Tibial nerve (tissue), 4 donors: ENCODE results near the gene HAUS3. TPM values are rescaled to one million over a fixed set of nuclear protein-coding genes. Genes with fewer than 3 reads are reported as not detected.
"Not testable (repeated sequence)": the region's sequence is repeated elsewhere in the genome, so short reads cannot be mapped to it uniquely, and the experiment has no call there.

Experiments used
- DNase-seq, 2 donors: peaks; one replicate each; pipeline ENCODE4 v3.0.0-alpha.2; 2019; ENCODE audit warnings: low spot score in 2 of 2
- H3K27ac ChIP-seq, 4 donors: fragments of 200-600 bp; sonication (generic) in 3 of 4; one replicate each; pipeline ENCODE4 v1.5.1; 2017 to 2019; ENCODE audit warnings: mild to moderate bottlenecking in 1 of 4
- H3K27me3 ChIP-seq, 2 donors: fragments of 200-600 bp; sonication (generic) in 1 of 2; one replicate each; pipeline versions ENCODE4 v1.5.1 to v1.6.0; 2017 to 2019
- H3K36me3 ChIP-seq, 3 donors: fragments of 200-600 bp; sonication (generic); one replicate each; pipeline ENCODE4 v1.5.1; 2018 to 2019
- H3K4me1 ChIP-seq, 4 donors: fragments of 200-600 bp; sonication (generic) in 3 of 4; one replicate each; pipeline ENCODE4 v1.5.1; 2017 to 2019
- H3K4me3 ChIP-seq, 4 donors: fragments of 200-600 bp; sonication (generic) in 3 of 4; one replicate each; pipeline ENCODE4 v1.5.1; 2017 to 2019; ENCODE audit warnings: mild to moderate bottlenecking in 1 of 4, moderate library complexity in 1 of 4
- H3K9me3 ChIP-seq, 4 donors: fragments of 200-600 bp; sonication (generic) in 3 of 4; one replicate each; pipeline ENCODE4 v1.5.1; 2017 to 2019
- CTCF ChIP-seq, 5 experiments: fragments of 200-600 bp in 3 of 5; fragments of 450-650 bp in 2 of 5; sonication (generic) in 3 of 5; IDR thresholded peaks; one replicate each; pipeline ENCODE4 v1.5.1; 2016 to 2019; ENCODE audit warnings: antibody characterized with exemption in 5 of 5, mild to moderate bottlenecking in 3 of 5, moderate library complexity in 2 of 5
- EP300 ChIP-seq, 2 donors: sonication (generic); formaldehyde crosslinking; IDR thresholded peaks; one replicate each; pipeline ENCODE4 v1.6.1; 2017; ENCODE audit warnings: antibody characterized with exemption in 2 of 2, mild to moderate bottlenecking in 1 of 2
- POLR2A ChIP-seq, 2 donors: fragments of 450-650 bp; IDR thresholded peaks; one replicate each; pipeline ENCODE4 v1.6.1; 2017; ENCODE audit warnings: antibody characterized with exemption in 2 of 2, mild to moderate bottlenecking in 2 of 2, moderate library complexity in 2 of 2
- WGBS, 2 donors: methylation state at CpG; one replicate each; pipeline ENCODE4 v1.1.5; 2018; 5-methylcytosine and 5-hydroxymethylcytosine counted together
- total RNA-seq, 4 donors: library from RNA; depleted of rRNA; stranded (reverse); fragments of >200 nt; gene quantifications; one replicate each; pipeline ENCODE4 v1.1.0, GENCODE V29; 2016

The HAUS3 gene
- total RNA-seq, 4 donors from 2014 or later: 9.6 to 20.1 (median 17.5) TPM

GRCh38 chr4:2231082-2231481, 10.8 kb downstream of the HAUS3 start:
- H3K9me3 ChIP-seq: no peaks in the 10 kb centered on the region
- 97 to 99% methylated on average over 6 of the region's 6 CpGs for WGBS, 2 donors
- no peaks in the 10 kb centered on the region for H3K27me3 ChIP-seq
- no peak overlapping the region for H3K27ac ChIP-seq
- no peak overlapping the region for H3K4me3 ChIP-seq
- H3K4me1 ChIP-seq: no peaks in the 10 kb centered on the region
- no peak for DNase-seq
- no peak for TF ChIP-seq POLR2A (IDR thresholded peaks at IDR 0.05)
- H3K36me3 ChIP-seq: peaks cover 0 to 48% (median 0%) of the 10 kb centered on the region in 3 donors

- no peaks in the 10 kb centered on the region for H3K4me1 ChIP-seq
- no peak overlapping the region for H3K4me3 ChIP-seq
- 79 to 81% methylated on average over 2 of the region's 2 CpGs for WGBS, 2 donors
- H3K36me3 ChIP-seq: peaks cover 0 to 49% (median 0%) of the 10 kb centered on the region in 3 donors
- TF ChIP-seq EP300 (IDR thresholded peaks at IDR 0.05): no peak
- no peak for TF ChIP-seq POLR2A (IDR thresholded peaks at IDR 0.05)
- TF ChIP-seq CTCF (IDR thresholded peaks at IDR 0.05): no peak
- H3K9me3 ChIP-seq: no peaks in the 10 kb centered on the region
- H3K27me3 ChIP-seq: no peaks in the 10 kb centered on the region
- DNase-seq: no peak
- no peak overlapping the region for H3K27ac ChIP-seq
These were observed 15.7 kb downstream of the HAUS3 start for GRCh38 chr4:2226261-2226660.

GRCh38 chr4:2222838-2223237, 19.1 kb downstream of the HAUS3 start:
- TF ChIP-seq EP300 (IDR thresholded peaks at IDR 0.05) (no peak), POLR2A (IDR thresholded peaks at IDR 0.05) (no peak), CTCF (IDR thresholded peaks at IDR 0.05) (no peak)
- H3K27me3 ChIP-seq: no peaks in the 10 kb centered on the region
- H3K27ac ChIP-seq: no peak overlapping the region
- no peak overlapping the region for H3K4me3 ChIP-seq
- H3K4me1 ChIP-seq: peaks cover 0 to 8% (median 0%) of the 10 kb centered on the region in 4 donors
- WGBS, 2 donors: 86 to 92% methylated on average over 2 of the region's 2 CpGs
- DNase-seq: no peak
- H3K36me3 ChIP-seq: peaks cover 0 to 34% (median 0%) of the 10 kb centered on the region in 3 donors
- no peaks in the 10 kb centered on the region for H3K9me3 ChIP-seq

- not testable (repeated sequence) for DNase-seq, H3K27me3 ChIP-seq, H3K27ac ChIP-seq, H3K4me3 ChIP-seq, H3K9me3 ChIP-seq, H3K4me1 ChIP-seq
- WGBS, 2 donors: 53 to 56% methylated on average over 4 of the region's 4 CpGs
- H3K36me3 ChIP-seq: peaks cover 0 to 33% (median 0%) of the 10 kb centered on the region in 3 donors
These were observed 20.5 kb downstream of the HAUS3 start for GRCh38 chr4:2221378-2221777.

GRCh38 chr4:2220016-2220630, 21.8 kb downstream of the HAUS3 start:
- TF ChIP-seq POLR2A (IDR thresholded peaks at IDR 0.05) (no peak), CTCF (IDR thresholded peaks at IDR 0.05) (peak; percentile 70 to 82 (median 77)), EP300 (IDR thresholded peaks at IDR 0.05) (peak in 1 of 2 donors; percentile 28)
- peaks cover 0 to 8% (median 0%) of the 10 kb centered on the region in 4 donors for H3K4me1 ChIP-seq
- H3K9me3 ChIP-seq: no peaks in the 10 kb centered on the region
- no peak overlapping the region for H3K4me3 ChIP-seq
- WGBS, 2 donors: 7 to 11% methylated on average over 10 of the region's 10 CpGs
- no peak overlapping the region for H3K27ac ChIP-seq
- DNase-seq: peak; percentile 54 to 84
- H3K36me3 ChIP-seq: peaks cover 0 to 26% (median 0%) of the 10 kb centered on the region in 3 donors
- no peaks in the 10 kb centered on the region for H3K27me3 ChIP-seq

- DNase-seq: no peak
- TF ChIP-seq POLR2A (IDR thresholded peaks at IDR 0.05): no peak
- no peak for TF ChIP-seq CTCF (IDR thresholded peaks at IDR 0.05)
- no peak for TF ChIP-seq EP300 (IDR thresholded peaks at IDR 0.05)
- H3K27me3 ChIP-seq: no peaks in the 10 kb centered on the region
- no peaks in the 10 kb centered on the region for H3K9me3 ChIP-seq
- peaks cover 0 to 8% (median 0%) of the 10 kb centered on the region in 4 donors for H3K4me1 ChIP-seq
- WGBS, 2 donors: 90 to 92% methylated on average over 6 of the region's 6 CpGs
- no peak overlapping the region for H3K27ac ChIP-seq
- peaks cover 0 to 21% (median 0%) of the 10 kb centered on the region in 3 donors for H3K36me3 ChIP-seq
- H3K4me3 ChIP-seq: no peak overlapping the region
These were observed 22.6 kb downstream of the HAUS3 start for GRCh38 chr4:2219233-2219760.
